HepG2 (cell line): ENCODE measurements around the gene CACNA1G. TPM values are rescaled to one million over a fixed set of nuclear protein-coding genes. Genes with fewer than 3 reads are reported as not detected.

ENCODE experiments used
- AGO2 ChIP-seq: fragments of 200-400 bp; formaldehyde crosslinking; optimal IDR thresholded peaks from 2 replicates; pipeline ENCODE3; 2017; ENCODE audit warnings: mild to moderate bottlenecking, low read depth, low read length, moderate library complexity
- AKAP8 ChIP-seq: sonication (generic); formaldehyde crosslinking; IDR thresholded peaks from 2 replicates; pipeline ENCODE4 v1.5.1; 2020; ENCODE audit warnings: mild to moderate bottlenecking, missing genetic modification reagents
- ARID2 ChIP-seq: sonication (generic); formaldehyde crosslinking; IDR thresholded peaks from 2 replicates; pipeline ENCODE4 v1.8.1; 2022; ENCODE audit warnings: mild to moderate bottlenecking, missing genetic modification reagents, borderline replicate concordance
- KDM5A ChIP-seq: fragments of 200-600 bp; sonication (generic); IDR thresholded peaks from 2 replicates; pipeline ENCODE4 v1.7.0; 2018; ENCODE audit warnings: antibody characterized with exemption, mild to moderate bottlenecking, low read length, borderline replicate concordance
- MAFF ChIP-seq: IDR thresholded peaks from 2 replicates; pipeline ENCODE4 v1.6.1; 2011; ENCODE audit warnings: low read depth, low read length, improper control_type of control experiment
- MBNL3 ChIP-seq: fragments of 250-450 bp; sonication (Bioruptor Pico); conservative IDR thresholded peaks from 2 replicates; pipeline ENCODE4 v1.8.0; 2022; ENCODE audit warnings: mild to moderate bottlenecking, inconsistent platforms
- MED1 ChIP-seq: sonication (generic); formaldehyde crosslinking; IDR thresholded peaks from 2 replicates; pipeline ENCODE4 v1.4.0; 2020; ENCODE audit warnings: missing genetic modification reagents
- MYNN ChIP-seq: sonication (generic); formaldehyde crosslinking; IDR thresholded peaks from 2 replicates; pipeline ENCODE4 v1.4.0; 2020; ENCODE audit warnings: mild to moderate bottlenecking, low read depth, missing genetic modification reagents
- PHF8 ChIP-seq: sonication (generic); formaldehyde crosslinking; IDR thresholded peaks from 2 replicates; pipeline ENCODE4 v1.5.0; 2020; ENCODE audit warnings: missing genetic modification reagents
- PITX1 ChIP-seq: sonication (generic); formaldehyde crosslinking; IDR thresholded peaks from 2 replicates; pipeline ENCODE4 v1.5.1; 2020; ENCODE audit warnings: mild to moderate bottlenecking, missing genetic modification reagents
- POLR2A ChIP-seq, 2 experiments: IDR thresholded peaks; 2 replicates each; pipeline ENCODE4 v1.6.1; 2011; ENCODE audit warnings: low read depth in 2 of 2, low read length in 2 of 2, mild to moderate bottlenecking in 1 of 2, moderate library complexity in 1 of 2; ENCODE audit not compliant: insufficient read depth in 1 of 2
- POLR2G ChIP-seq: fragments of 200-400 bp; formaldehyde crosslinking; IDR thresholded peaks from 2 replicates; pipeline ENCODE4 v1.6.1; 2018; ENCODE audit warnings: mild to moderate bottlenecking, low read depth, low read length, moderate library complexity
- RFX3 ChIP-seq: IDR thresholded peaks from 2 replicates; pipeline ENCODE4 v1.6.1; 2016; ENCODE audit warnings: missing biosample characterization, missing genetic modification reagents
- RXRA ChIP-seq: sonication (generic); formaldehyde crosslinking; IDR thresholded peaks from 2 replicates; pipeline ENCODE4 v1.5.1; 2020; ENCODE audit warnings: missing genetic modification reagents
- TAF15 ChIP-seq: fragments of 200-400 bp; formaldehyde crosslinking; IDR thresholded peaks from one replicate; pipeline ENCODE4 v1.6.1; 2018; ENCODE audit warnings: mild to moderate bottlenecking, low read depth, low read length; ENCODE audit not compliant: poor library complexity, severe bottlenecking
- TBX2 ChIP-seq: sonication (generic); formaldehyde crosslinking; IDR thresholded peaks from 2 replicates; pipeline ENCODE4 v1.5.0; 2020; ENCODE audit warnings: missing genetic modification reagents, mild to moderate bottlenecking, borderline replicate concordance
- TCF7 ChIP-seq: sonication (generic); IDR thresholded peaks from 2 replicates; pipeline ENCODE4 v1.6.1; 2016; ENCODE audit warnings: antibody characterized with exemption, low read depth
- ZIK1 ChIP-seq: sonication (generic); formaldehyde crosslinking; IDR thresholded peaks from 2 replicates; pipeline ENCODE4 v1.5.0; 2020; ENCODE audit warnings: mild to moderate bottlenecking, low read depth, missing genetic modification reagents, borderline replicate concordance
- ZNF136 ChIP-seq: sonication (generic); formaldehyde crosslinking; IDR thresholded peaks from 2 replicates; pipeline ENCODE4 v1.8.1; 2022; ENCODE audit warnings: low read depth, mild to moderate bottlenecking, moderate library complexity, missing genetic modification reagents
- ZNF850 ChIP-seq: sonication (generic); formaldehyde crosslinking; conservative IDR thresholded peaks from 2 replicates; pipeline ENCODE4 v1.9.0; 2021; ENCODE audit warnings: mild to moderate bottlenecking, missing genetic modification reagents
- polyA plus RNA-seq, 8 experiments: library from polyadenylated mRNA; depleted of rRNA in 3 of 8; stranded (reverse) in 7 of 8; unstranded in 1 of 8; fragments of >200 nt; fragmentation: Illumina TruSeq in 4 of 8; extraction: Trizol in 4 of 8; gene quantifications; 2 replicates each; pipeline versions ENCODE4 v1.2.1 to v1.2.3, GENCODE V29; 2011 to 2016; ENCODE audit warnings: low read depth in 4 of 8, missing spikeins in 1 of 8, mixed read lengths in 1 of 8; ENCODE audit not compliant: insufficient read depth in 1 of 8
- total RNA-seq, 5 experiments: library from RNA; depleted of rRNA; stranded (reverse); fragments of >200 nt; fragmentation: Illumina TruSeq; extraction: Trizol; gene quantifications; 2 replicates each; pipeline ENCODE4 v1.2.3, GENCODE V29; 2016; ENCODE audit warnings: low read depth in 1 of 5
- TF ChIP-seq, protein P1 (sequence below): sonication (generic); formaldehyde crosslinking; IDR thresholded peaks from 2 replicates; pipeline ENCODE4 v1.8.0; 2022; ENCODE audit warnings: mild to moderate bottlenecking, missing genetic modification reagents; ENCODE audit not compliant: insufficient replicate concordance
- TF ChIP-seq, protein P2 (sequence below): sonication (generic); formaldehyde crosslinking; IDR thresholded peaks from 2 replicates; pipeline ENCODE4 v1.4.0; 2020; ENCODE audit warnings: missing genetic modification reagents
- TF ChIP-seq, protein P3 (sequence below): sonication (generic); formaldehyde crosslinking; IDR thresholded peaks from 2 replicates; pipeline ENCODE4 v1.5.0; 2020; ENCODE audit warnings: missing genetic modification reagents
- TF ChIP-seq, protein P4 (sequence below): sonication (generic); formaldehyde crosslinking; IDR thresholded peaks from 2 replicates; pipeline ENCODE4 v1.4.0; 2020; ENCODE audit warnings: low read depth, mild to moderate bottlenecking, missing genetic modification reagents
- TF ChIP-seq, protein P5 (sequence below): conservative IDR thresholded peaks from 2 replicates; pipeline ENCODE4 v1.6.1; 2018; ENCODE audit warnings: missing genetic modification reagents

CACNA1G gene
- total and polyA plus RNA-seq, 2 of the 13 experiments (the other 11 are each of a cell fraction or from before 2014, with no cell fraction given): 0.02 TPM; not detected in 1

DNA sequence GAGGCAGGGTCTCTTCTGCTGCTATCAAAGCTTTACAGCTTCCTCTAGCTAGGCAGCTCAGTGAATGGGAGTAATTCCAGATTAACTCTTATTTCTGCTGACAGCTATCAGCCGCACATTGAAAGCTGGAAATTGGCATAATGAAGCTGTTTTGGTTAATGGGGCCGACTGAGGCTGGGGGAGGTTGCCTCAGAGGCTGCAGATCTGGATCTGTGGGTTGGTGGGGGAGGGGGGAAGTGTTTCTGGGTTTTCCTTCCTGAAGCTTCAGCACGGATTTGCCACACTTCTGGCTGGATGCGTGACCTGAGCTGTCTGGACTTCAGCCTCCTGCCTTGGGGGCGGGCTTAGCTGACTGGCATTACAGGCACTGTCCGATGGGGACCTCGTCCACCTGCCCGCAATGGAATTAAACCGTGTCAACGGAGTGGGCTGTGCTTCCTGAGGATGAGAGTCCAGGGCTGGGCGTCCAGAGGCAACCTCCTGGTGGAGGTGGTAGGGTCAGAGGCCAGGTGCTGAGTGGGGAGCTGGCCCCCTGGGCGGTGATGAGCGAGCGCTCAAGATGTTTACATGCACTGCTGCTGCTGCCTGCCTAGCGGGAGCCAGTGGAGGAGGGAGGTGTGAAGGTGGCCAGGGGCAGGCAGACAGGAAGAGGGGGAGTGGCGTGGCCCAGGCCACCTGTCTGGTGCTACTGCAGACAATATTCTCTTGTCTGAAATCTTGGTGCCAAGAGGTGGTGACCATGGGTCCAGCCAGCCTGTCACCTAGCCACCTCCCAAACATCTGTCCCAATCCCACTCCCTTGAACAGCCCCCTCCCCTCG is 67.5 kb downstream of the CACNA1G start (continued):
- TF ChIP-seq, protein P1, sequence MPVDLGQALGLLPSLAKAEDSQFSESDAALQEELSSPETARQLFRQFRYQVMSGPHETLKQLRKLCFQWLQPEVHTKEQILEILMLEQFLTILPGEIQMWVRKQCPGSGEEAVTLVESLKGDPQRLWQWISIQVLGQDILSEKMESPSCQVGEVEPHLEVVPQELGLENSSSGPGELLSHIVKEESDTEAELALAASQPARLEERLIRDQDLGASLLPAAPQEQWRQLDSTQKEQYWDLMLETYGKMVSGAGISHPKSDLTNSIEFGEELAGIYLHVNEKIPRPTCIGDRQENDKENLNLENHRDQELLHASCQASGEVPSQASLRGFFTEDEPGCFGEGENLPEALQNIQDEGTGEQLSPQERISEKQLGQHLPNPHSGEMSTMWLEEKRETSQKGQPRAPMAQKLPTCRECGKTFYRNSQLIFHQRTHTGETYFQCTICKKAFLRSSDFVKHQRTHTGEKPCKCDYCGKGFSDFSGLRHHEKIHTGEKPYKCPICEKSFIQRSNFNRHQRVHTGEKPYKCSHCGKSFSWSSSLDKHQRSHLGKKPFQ (CRISPR knock-in tag): peak; percentile 93
- TF ChIP-seq, protein P2, sequence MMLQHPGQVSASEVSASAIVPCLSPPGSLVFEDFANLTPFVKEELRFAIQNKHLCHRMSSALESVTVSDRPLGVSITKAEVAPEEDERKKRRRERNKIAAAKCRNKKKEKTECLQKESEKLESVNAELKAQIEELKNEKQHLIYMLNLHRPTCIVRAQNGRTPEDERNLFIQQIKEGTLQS (CRISPR knock-in tag): no peak
- no peak for TF ChIP-seq TAF15
- no peak for TF ChIP-seq AGO2
- TF ChIP-seq RXRA (CRISPR knock-in tag): peak; percentile 87
- TF ChIP-seq, protein P3, sequence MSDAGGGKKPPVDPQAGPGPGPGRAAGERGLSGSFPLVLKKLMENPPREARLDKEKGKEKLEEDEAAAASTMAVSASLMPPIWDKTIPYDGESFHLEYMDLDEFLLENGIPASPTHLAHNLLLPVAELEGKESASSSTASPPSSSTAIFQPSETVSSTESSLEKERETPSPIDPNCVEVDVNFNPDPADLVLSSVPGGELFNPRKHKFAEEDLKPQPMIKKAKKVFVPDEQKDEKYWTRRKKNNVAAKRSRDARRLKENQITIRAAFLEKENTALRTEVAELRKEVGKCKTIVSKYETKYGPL (CRISPR knock-in tag): no peak
- TF ChIP-seq MYNN: 0 out of 2 replicates have a peak, but pooled peaks have one; percentile 50
- TF ChIP-seq MBNL3 (CRISPR knock-in tag): no peak
- TF ChIP-seq PHF8 (CRISPR knock-in tag): no peak
- TF ChIP-seq RFX3 (CRISPR knock-in tag): no peak
- TF ChIP-seq MED1 (CRISPR knock-in tag): peak; percentile 41; the same call in 1 of the 2 replicates
- TF ChIP-seq ARID2 (CRISPR knock-in tag): peak; percentile 71; the same call in 1 of the 2 replicates
- TF ChIP-seq, protein P4, sequence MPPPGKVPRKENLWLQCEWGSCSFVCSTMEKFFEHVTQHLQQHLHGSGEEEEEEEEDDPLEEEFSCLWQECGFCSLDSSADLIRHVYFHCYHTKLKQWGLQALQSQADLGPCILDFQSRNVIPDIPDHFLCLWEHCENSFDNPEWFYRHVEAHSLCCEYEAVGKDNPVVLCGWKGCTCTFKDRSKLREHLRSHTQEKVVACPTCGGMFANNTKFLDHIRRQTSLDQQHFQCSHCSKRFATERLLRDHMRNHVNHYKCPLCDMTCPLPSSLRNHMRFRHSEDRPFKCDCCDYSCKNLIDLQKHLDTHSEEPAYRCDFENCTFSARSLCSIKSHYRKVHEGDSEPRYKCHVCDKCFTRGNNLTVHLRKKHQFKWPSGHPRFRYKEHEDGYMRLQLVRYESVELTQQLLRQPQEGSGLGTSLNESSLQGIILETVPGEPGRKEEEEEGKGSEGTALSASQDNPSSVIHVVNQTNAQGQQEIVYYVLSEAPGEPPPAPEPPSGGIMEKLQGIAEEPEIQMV (CRISPR knock-in tag): peak; percentile 35; the same call in 1 of the 2 replicates
- peak; percentile 88 for TF ChIP-seq PITX1 (CRISPR knock-in tag)
- peak; percentile 52; the same call in 1 of the 2 replicates for TF ChIP-seq POLR2G
- TF ChIP-seq ZNF850 (CRISPR knock-in tag): no peak
- TF ChIP-seq POLR2A (IDR thresholded peaks at IDR 0.05; ENCODE audit: insufficient read depth in 1 of 2, low read depth in 2 of 2, low read length in 2 of 2): no peak
- TF ChIP-seq TBX2 (CRISPR knock-in tag): peak; percentile 98
- TF ChIP-seq ZNF136: 0 out of 2 replicates have a peak, but pooled peaks have one; percentile 51
- TF ChIP-seq, protein P5, sequence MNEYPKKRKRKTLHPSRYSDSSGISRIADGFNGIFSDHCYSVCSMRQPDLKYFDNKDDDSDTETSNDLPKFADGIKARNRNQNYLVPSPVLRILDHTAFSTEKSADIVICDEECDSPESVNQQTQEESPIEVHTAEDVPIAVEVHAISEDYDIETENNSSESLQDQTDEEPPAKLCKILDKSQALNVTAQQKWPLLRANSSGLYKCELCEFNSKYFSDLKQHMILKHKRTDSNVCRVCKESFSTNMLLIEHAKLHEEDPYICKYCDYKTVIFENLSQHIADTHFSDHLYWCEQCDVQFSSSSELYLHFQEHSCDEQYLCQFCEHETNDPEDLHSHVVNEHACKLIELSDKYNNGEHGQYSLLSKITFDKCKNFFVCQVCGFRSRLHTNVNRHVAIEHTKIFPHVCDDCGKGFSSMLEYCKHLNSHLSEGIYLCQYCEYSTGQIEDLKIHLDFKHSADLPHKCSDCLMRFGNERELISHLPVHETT: no peak; the same call in 1 of the 2 replicates
- TF ChIP-seq TCF7: no peak
- TF ChIP-seq MAFF: no peak
- TF ChIP-seq AKAP8: peak; percentile 68; the same call in 1 of the 2 replicates
- no peak for TF ChIP-seq KDM5A
- TF ChIP-seq ZIK1 (CRISPR knock-in tag): peak; percentile 95; the same call in 1 of the 2 replicates
